Measurements from ENCODE around the gene MYH10. TPM values are rescaled to one million over a fixed set of nuclear protein-coding genes. Genes with fewer than 3 reads are reported as not detected.

The MYH10 gene
- polyA plus RNA-seq, 1 donor from 2014 or later, result 61.1 TPM

DNA sequence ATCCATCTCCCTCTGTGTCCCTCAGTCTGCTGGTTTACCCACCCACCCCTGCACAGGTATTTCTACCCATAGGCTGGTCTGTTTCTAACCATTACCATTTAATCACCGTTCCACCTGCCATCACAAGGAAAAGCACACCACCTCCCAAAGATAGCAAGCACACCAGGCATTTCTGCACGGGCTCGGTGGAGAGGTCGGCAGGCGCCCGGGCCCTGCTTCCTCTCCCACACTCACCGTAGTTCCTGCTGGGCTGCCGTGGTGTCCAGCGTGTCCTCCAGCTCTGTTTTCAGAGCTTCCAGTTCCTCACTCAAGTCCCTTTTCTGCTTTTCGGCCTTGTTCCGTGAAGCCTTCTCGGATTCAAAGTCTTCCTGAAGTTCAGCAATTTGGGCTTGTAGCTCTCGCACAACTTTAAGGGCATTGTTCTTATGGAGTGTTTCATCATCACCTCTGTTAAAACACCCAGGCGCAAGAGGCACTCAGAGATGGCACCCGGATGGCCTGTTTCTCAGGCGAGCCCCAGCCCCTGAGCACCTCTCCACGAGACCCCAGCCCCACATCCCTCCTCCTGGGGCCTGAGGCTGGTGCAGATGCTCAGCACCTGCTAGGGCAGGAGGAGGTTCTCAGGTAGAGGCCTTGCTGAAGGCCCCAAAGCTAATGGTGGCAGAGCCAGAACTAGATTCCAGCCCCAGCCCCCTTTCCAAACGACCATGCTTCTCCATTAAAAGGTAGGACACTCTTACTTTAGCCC lies 125.9 kb downstream of the MYH10 start:
- H3K9me2 ChIP-seq (ENCODE audit: insufficient read depth, low read length), result no peaks in the 10 kb centered on the region
- no peak overlapping the region for H3K4me2 ChIP-seq (ENCODE audit: low read length)
- H3K79me2 ChIP-seq (replicated peaks; ENCODE audit: insufficient read depth, low read length), result no peaks in the 10 kb centered on the region
- no peaks in the 10 kb centered on the region for H3K9me3 ChIP-seq (ENCODE audit: low read length)
- H3K9ac ChIP-seq (ENCODE audit: low read length), result no peak overlapping the region
- no peaks in the 10 kb centered on the region for H3F3A ChIP-seq (ENCODE audit: insufficient read depth, low read length, poor library complexity, severe bottlenecking)
- no peak overlapping the region for H3K27ac ChIP-seq (ENCODE audit: low read length)
- H4K20me1 ChIP-seq (ENCODE audit: insufficient read depth), result no peaks in the 10 kb centered on the region
- H3K36me3 ChIP-seq (ENCODE audit: insufficient read depth, low read length), result peaks cover 17% of the 10 kb centered on the region
- H2AFZ ChIP-seq (ENCODE audit: low read depth, low read length), result no peak overlapping the region
- H3K27me3 ChIP-seq (ENCODE audit: insufficient read depth, low read depth, low read length), result no peaks in the 10 kb centered on the region
- no peak overlapping the region for H3K4me3 ChIP-seq (ENCODE audit: low read length)
- TF ChIP-seq, protein P1, sequence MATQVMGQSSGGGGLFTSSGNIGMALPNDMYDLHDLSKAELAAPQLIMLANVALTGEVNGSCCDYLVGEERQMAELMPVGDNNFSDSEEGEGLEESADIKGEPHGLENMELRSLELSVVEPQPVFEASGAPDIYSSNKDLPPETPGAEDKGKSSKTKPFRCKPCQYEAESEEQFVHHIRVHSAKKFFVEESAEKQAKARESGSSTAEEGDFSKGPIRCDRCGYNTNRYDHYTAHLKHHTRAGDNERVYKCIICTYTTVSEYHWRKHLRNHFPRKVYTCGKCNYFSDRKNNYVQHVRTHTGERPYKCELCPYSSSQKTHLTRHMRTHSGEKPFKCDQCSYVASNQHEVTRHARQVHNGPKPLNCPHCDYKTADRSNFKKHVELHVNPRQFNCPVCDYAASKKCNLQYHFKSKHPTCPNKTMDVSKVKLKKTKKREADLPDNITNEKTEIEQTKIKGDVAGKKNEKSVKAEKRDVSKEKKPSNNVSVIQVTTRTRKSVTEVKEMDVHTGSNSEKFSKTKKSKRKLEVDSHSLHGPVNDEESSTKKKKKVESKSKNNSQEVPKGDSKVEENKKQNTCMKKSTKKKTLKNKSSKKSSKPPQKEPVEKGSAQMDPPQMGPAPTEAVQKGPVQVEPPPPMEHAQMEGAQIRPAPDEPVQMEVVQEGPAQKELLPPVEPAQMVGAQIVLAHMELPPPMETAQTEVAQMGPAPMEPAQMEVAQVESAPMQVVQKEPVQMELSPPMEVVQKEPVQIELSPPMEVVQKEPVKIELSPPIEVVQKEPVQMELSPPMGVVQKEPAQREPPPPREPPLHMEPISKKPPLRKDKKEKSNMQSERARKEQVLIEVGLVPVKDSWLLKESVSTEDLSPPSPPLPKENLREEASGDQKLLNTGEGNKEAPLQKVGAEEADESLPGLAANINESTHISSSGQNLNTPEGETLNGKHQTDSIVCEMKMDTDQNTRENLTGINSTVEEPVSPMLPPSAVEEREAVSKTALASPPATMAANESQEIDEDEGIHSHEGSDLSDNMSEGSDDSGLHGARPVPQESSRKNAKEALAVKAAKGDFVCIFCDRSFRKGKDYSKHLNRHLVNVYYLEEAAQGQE (IDR thresholded peaks at IDR 0.05; ENCODE audit: borderline replicate concordance), result no peak
- TF ChIP-seq EP300 (conservative IDR thresholded peaks at IDR 0.05; ENCODE audit: poor library complexity, severe bottlenecking) (no peak), MXI1 (conservative IDR thresholded peaks at IDR 0.05; ENCODE audit: poor library complexity, severe bottlenecking) (no peak), SMC3 (conservative IDR thresholded peaks at IDR 0.05; ENCODE audit: poor library complexity) (no peak), RAD21 (conservative IDR thresholded peaks at IDR 0.05) (no peak), POLR2AphosphoS5 (IDR thresholded peaks at IDR 0.05) (no peak), TAF1 (IDR thresholded peaks at IDR 0.05; ENCODE audit: low read depth) (no peak), EZH2 (IDR thresholded peaks at IDR 0.05; ENCODE audit: borderline replicate concordance, insufficient read depth, low read length, poor library complexity, severe bottlenecking) (no peak)
- TF ChIP-seq, protein P2, sequence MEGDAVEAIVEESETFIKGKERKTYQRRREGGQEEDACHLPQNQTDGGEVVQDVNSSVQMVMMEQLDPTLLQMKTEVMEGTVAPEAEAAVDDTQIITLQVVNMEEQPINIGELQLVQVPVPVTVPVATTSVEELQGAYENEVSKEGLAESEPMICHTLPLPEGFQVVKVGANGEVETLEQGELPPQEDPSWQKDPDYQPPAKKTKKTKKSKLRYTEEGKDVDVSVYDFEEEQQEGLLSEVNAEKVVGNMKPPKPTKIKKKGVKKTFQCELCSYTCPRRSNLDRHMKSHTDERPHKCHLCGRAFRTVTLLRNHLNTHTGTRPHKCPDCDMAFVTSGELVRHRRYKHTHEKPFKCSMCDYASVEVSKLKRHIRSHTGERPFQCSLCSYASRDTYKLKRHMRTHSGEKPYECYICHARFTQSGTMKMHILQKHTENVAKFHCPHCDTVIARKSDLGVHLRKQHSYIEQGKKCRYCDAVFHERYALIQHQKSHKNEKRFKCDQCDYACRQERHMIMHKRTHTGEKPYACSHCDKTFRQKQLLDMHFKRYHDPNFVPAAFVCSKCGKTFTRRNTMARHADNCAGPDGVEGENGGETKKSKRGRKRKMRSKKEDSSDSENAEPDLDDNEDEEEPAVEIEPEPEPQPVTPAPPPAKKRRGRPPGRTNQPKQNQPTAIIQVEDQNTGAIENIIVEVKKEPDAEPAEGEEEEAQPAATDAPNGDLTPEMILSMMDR (IDR thresholded peaks at IDR 0.05; ENCODE audit: poor library complexity, severe bottlenecking), result no peak

DNA sequence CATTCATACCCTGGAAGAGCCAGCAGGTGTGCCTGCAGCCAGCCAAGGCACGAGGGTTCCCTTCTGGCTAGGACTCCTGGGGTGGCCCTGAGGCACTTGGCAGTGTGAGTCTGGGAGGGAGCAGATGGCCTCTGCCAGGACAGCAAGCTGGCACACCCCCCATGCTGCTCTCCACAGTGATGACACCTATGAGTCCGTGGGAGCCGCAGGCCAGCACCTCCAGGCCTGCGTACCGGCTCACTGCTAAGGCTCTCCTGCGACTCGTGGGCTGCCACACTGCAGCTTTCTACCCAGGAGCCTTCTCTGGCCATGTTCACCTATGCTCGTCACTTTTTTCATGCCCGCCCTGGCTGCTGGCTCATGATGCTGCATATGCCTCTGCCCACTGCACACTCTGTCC lies 126.7 kb downstream of the MYH10 start:
- no peak overlapping the region for H3K9ac ChIP-seq (ENCODE audit: low read length)

More for the DNA sequence above, 126.7 kb downstream of the MYH10 start:
- H3K9me3 ChIP-seq (ENCODE audit: low read length), result no peaks in the 10 kb centered on the region
- H3K36me3 ChIP-seq (ENCODE audit: insufficient read depth, low read length), result peaks cover 19% of the 10 kb centered on the region
- TF ChIP-seq TAF1 (IDR thresholded peaks at IDR 0.05; ENCODE audit: low read depth), result no peak
- TF ChIP-seq EP300 (conservative IDR thresholded peaks at IDR 0.05; ENCODE audit: poor library complexity, severe bottlenecking), result no peak
- TF ChIP-seq, protein P2 (IDR thresholded peaks at IDR 0.05; ENCODE audit: poor library complexity, severe bottlenecking), result no peak
- no peak for TF ChIP-seq EZH2 (IDR thresholded peaks at IDR 0.05; ENCODE audit: borderline replicate concordance, insufficient read depth, low read length, poor library complexity, severe bottlenecking)
- TF ChIP-seq SMC3 (conservative IDR thresholded peaks at IDR 0.05; ENCODE audit: poor library complexity), result no peak
- TF ChIP-seq, protein P1 (IDR thresholded peaks at IDR 0.05; ENCODE audit: borderline replicate concordance), result no peak
- no peak overlapping the region for H3K4me2 ChIP-seq (ENCODE audit: low read length)
- H4K20me1 ChIP-seq (ENCODE audit: insufficient read depth), result no peaks in the 10 kb centered on the region
- no peak overlapping the region for H3K27ac ChIP-seq (ENCODE audit: low read length)
- no peaks in the 10 kb centered on the region for H3K79me2 ChIP-seq (replicated peaks; ENCODE audit: insufficient read depth, low read length)
- H3K4me3 ChIP-seq (ENCODE audit: low read length), result no peak overlapping the region
- no peak overlapping the region for H2AFZ ChIP-seq (ENCODE audit: low read depth, low read length)
- no peaks in the 10 kb centered on the region for H3F3A ChIP-seq (ENCODE audit: insufficient read depth, low read length, poor library complexity, severe bottlenecking)
- H3K9me2 ChIP-seq (ENCODE audit: insufficient read depth, low read length), result no peaks in the 10 kb centered on the region
- no peaks in the 10 kb centered on the region for H3K27me3 ChIP-seq (ENCODE audit: insufficient read depth, low read depth, low read length)

Measured in neural cell (in vitro differentiated cells).